DND-41 (cell line): Measurements from ENCODE around the gene PRSS38.
A peak's percentile ranks its signal among the peaks of the same experiment; 100 is the strongest.

Source experiments
- ATAC-seq: fragments of 200-7000 bp; cut with Tn5 transposase; 3 replicates; pipeline ENCODE4 v1.9.1; 2021; ENCODE audit warnings: low read depth; ENCODE audit not compliant: insufficient read depth
- DNase-seq: peaks from one replicate; pipeline ENCODE4 v3.0.0-alpha.2; 2020
- H2AFZ ChIP-seq: 2 replicates; pipeline ENCODE4 v1.6.0; 2012; ENCODE audit warnings: low read depth, low read length
- H3K27ac ChIP-seq: 2 replicates; pipeline ENCODE4 v1.5.1; 2012; ENCODE audit warnings: low read length, inconsistent platforms
- H3K27me3 ChIP-seq: fragments of 200-600 bp; sonication (generic); 2 replicates; pipeline ENCODE4 v1.6.0; 2012; ENCODE audit warnings: low read length, mild to moderate bottlenecking, inconsistent platforms; ENCODE audit not compliant: insufficient read depth, poor library complexity
- H3K36me3 ChIP-seq: 2 replicates; pipeline ENCODE4 v1.5.1; 2012; ENCODE audit warnings: low read length, inconsistent platforms; ENCODE audit not compliant: insufficient read depth
- H3K4me1 ChIP-seq: 2 replicates; pipeline ENCODE4 v1.5.1; 2012; ENCODE audit warnings: mild to moderate bottlenecking, low read length; ENCODE audit not compliant: insufficient read depth
- H3K4me2 ChIP-seq: 2 replicates; pipeline ENCODE4 v1.6.0; 2012; ENCODE audit warnings: mild to moderate bottlenecking, moderate library complexity, low read length, inconsistent platforms; ENCODE audit not compliant: insufficient read depth
- H3K4me3 ChIP-seq, 2 experiments: fragments of 200-600 bp in 1 of 2; shearing (Covaris generic) in 1 of 2; 2 replicates each; pipeline ENCODE4 v1.5.1; 2012 to 2016; ENCODE audit warnings: inconsistent platforms in 2 of 2, low read length in 2 of 2, mild to moderate bottlenecking in 2 of 2, low read depth in 1 of 2, moderate library complexity in 1 of 2
- H3K79me2 ChIP-seq: 2 replicates; pipeline ENCODE4 v1.6.0; 2012; ENCODE audit warnings: low read length, inconsistent platforms; ENCODE audit not compliant: insufficient read depth
- H3K9ac ChIP-seq: 2 replicates; pipeline ENCODE4 v1.6.0; 2012; ENCODE audit warnings: low read depth, mild to moderate bottlenecking, inconsistent platforms, low read length, moderate library complexity
- H3K9me3 ChIP-seq: 2 replicates; pipeline ENCODE4 v1.5.1; 2012; ENCODE audit warnings: low read length, moderate library complexity, mild to moderate bottlenecking, inconsistent platforms; ENCODE audit not compliant: insufficient read depth, severe bottlenecking
- H4K20me1 ChIP-seq: 2 replicates; pipeline ENCODE4 v1.6.0; 2012; ENCODE audit warnings: low read length; ENCODE audit not compliant: insufficient read depth
- EZH2 ChIP-seq: IDR thresholded peaks from 3 replicates; pipeline ENCODE4 v1.6.1; 2012; ENCODE audit warnings: borderline replicate concordance, low read depth, mild to moderate bottlenecking, moderate library complexity, low read length, inconsistent platforms; ENCODE audit not compliant: severe bottlenecking
- TF ChIP-seq, protein P1 (sequence below): IDR thresholded peaks from 2 replicates; pipeline ENCODE4 v1.5.1; 2012; ENCODE audit warnings: borderline replicate concordance, low read length, moderate library complexity, mild to moderate bottlenecking; ENCODE audit not compliant: poor library complexity, severe bottlenecking; ENCODE audit errors: extremely low read depth

Gene PRSS38

GRCh38 chr1:227886503-227886961 is 71.1 kb downstream of the PRSS38 start:
- Histone ChIP-seq H3K4me1 (no peaks in the 10 kb centered on the region), H3K9me3 (no peaks in the 10 kb centered on the region), H2AFZ (no peak overlapping the region), H3K4me2 (no peak overlapping the region), H3K9ac (no peak overlapping the region), H3K27ac (no peak overlapping the region), H3K79me2 (no peaks in the 10 kb centered on the region), H3K36me3 (no peaks in the 10 kb centered on the region), H3K27me3 (no peaks in the 10 kb centered on the region), H3K4me3 (no peak overlapping the region), H4K20me1 (peaks cover 4% of the 10 kb centered on the region; the same call in 1 of the 2 replicates)
- no peak for DNase-seq
- TF ChIP-seq, protein P1, sequence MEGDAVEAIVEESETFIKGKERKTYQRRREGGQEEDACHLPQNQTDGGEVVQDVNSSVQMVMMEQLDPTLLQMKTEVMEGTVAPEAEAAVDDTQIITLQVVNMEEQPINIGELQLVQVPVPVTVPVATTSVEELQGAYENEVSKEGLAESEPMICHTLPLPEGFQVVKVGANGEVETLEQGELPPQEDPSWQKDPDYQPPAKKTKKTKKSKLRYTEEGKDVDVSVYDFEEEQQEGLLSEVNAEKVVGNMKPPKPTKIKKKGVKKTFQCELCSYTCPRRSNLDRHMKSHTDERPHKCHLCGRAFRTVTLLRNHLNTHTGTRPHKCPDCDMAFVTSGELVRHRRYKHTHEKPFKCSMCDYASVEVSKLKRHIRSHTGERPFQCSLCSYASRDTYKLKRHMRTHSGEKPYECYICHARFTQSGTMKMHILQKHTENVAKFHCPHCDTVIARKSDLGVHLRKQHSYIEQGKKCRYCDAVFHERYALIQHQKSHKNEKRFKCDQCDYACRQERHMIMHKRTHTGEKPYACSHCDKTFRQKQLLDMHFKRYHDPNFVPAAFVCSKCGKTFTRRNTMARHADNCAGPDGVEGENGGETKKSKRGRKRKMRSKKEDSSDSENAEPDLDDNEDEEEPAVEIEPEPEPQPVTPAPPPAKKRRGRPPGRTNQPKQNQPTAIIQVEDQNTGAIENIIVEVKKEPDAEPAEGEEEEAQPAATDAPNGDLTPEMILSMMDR, result no peak
- no peak for TF ChIP-seq EZH2
- ATAC-seq, result no peak

DNA sequence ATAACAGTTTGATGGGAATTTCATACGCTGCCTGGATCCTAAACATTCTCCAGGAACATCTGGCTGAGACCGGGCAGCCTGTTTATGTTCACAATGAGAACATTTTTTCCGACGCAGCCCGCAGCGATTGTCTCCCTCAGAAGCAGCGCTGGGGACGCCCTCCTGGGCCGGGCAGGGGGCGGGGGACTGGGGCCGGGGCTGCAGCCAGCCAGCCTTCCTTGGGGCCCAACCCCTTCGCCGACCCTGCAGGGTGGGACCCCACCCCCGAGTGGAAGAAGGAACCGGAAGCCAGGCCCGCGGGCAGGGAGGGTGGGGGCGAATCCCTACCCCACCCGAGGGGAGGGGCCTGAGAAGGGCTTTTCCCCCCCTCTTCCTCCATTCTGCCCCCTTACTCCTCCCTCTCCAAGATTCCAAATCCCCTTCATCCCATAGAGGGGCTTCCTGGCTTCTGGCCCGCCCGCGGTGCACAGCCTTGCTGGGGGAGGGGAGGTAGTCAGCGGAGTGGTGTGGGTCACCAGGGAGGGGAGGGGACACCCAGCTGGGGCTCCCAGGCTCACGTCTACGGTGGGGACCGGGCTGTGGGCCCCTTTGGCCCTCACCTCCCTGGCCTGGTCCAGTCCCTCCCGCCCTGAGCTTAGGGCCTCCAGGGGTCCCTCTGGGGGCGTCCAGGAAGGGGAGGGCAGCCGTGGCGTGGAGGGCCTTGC is 71.7 kb downstream of the PRSS38 start:
- Histone ChIP-seq H3K4me3 (no peak overlapping the region), H3K79me2 (no peaks in the 10 kb centered on the region), H3K9ac (no peak overlapping the region), H3K9me3 (no peaks in the 10 kb centered on the region), H3K4me2 (no peak overlapping the region), H3K4me1 (no peaks in the 10 kb centered on the region), H3K27me3 (no peaks in the 10 kb centered on the region), H4K20me1 (peaks cover 4% of the 10 kb centered on the region; the same call in 1 of the 2 replicates), H3K36me3 (no peaks in the 10 kb centered on the region), H2AFZ (no peak overlapping the region), H3K27ac (no peak overlapping the region)
- DNase-seq (no peak), ATAC-seq (no peak)
- TF ChIP-seq, protein P1, result no peak
- no peak for TF ChIP-seq EZH2

GRCh38 chr1:227887697-227888403 is 72.4 kb downstream of the PRSS38 start:
- Histone ChIP-seq H3K36me3 (no peaks in the 10 kb centered on the region), H3K27me3 (no peaks in the 10 kb centered on the region), H4K20me1 (peaks cover 4% of the 10 kb centered on the region; the same call in 1 of the 2 replicates), H3K79me2 (no peaks in the 10 kb centered on the region), H3K4me3 (no peak overlapping the region), H3K4me1 (no peaks in the 10 kb centered on the region), H2AFZ (no peak overlapping the region), H3K9ac (no peak overlapping the region), H3K9me3 (no peaks in the 10 kb centered on the region), H3K27ac (no peak overlapping the region), H3K4me2 (no peak overlapping the region)
- DNase-seq, result peak; percentile 1
- ATAC-seq, result no peak
- TF ChIP-seq, protein P1, result no peak
- no peak for TF ChIP-seq EZH2
